Mucosa of rectum (tissue), 2 donors: ENCODE measurements around the gene MYH9.

Source experiments
- H3K27ac ChIP-seq, 2 donors: one replicate each; pipeline ENCODE4 v1.7.0; 2013; ENCODE audit warnings: inconsistent platforms in 2 of 2, low read depth in 2 of 2, low read length in 2 of 2
- H3K27me3 ChIP-seq, 2 donors: one replicate each; pipeline ENCODE4 v1.7.0; 2013; ENCODE audit warnings: low read length in 2 of 2; ENCODE audit not compliant: control insufficient read depth in 2 of 2, insufficient read depth in 2 of 2
- H3K36me3 ChIP-seq, 2 donors: one replicate each; pipeline ENCODE4 v1.7.0; 2013; ENCODE audit warnings: low read length in 2 of 2; ENCODE audit not compliant: control insufficient read depth in 2 of 2, insufficient read depth in 2 of 2
- H3K4me1 ChIP-seq, 2 donors: one replicate each; pipeline ENCODE4 v1.7.0; 2013; ENCODE audit warnings: low read length in 2 of 2, mild to moderate bottlenecking in 1 of 2; ENCODE audit not compliant: control insufficient read depth in 2 of 2, insufficient read depth in 2 of 2
- H3K4me3 ChIP-seq, 2 donors: one replicate each; pipeline ENCODE4 v1.7.0; 2013; ENCODE audit warnings: low read length in 2 of 2
- H3K9ac ChIP-seq, 2 donors: one replicate each; pipeline ENCODE4 v1.7.0; 2013; ENCODE audit warnings: low read length in 2 of 2, low read depth in 1 of 2, mild to moderate bottlenecking in 1 of 2
- H3K9me3 ChIP-seq, 2 donors: one replicate each; pipeline ENCODE4 v1.7.0; 2013; ENCODE audit warnings: low read length in 2 of 2; ENCODE audit not compliant: control insufficient read depth in 2 of 2
- donor health status: healthy.
- donor health status: Normal muscosa, but diverticular disease.

Gene MYH9

DNA sequence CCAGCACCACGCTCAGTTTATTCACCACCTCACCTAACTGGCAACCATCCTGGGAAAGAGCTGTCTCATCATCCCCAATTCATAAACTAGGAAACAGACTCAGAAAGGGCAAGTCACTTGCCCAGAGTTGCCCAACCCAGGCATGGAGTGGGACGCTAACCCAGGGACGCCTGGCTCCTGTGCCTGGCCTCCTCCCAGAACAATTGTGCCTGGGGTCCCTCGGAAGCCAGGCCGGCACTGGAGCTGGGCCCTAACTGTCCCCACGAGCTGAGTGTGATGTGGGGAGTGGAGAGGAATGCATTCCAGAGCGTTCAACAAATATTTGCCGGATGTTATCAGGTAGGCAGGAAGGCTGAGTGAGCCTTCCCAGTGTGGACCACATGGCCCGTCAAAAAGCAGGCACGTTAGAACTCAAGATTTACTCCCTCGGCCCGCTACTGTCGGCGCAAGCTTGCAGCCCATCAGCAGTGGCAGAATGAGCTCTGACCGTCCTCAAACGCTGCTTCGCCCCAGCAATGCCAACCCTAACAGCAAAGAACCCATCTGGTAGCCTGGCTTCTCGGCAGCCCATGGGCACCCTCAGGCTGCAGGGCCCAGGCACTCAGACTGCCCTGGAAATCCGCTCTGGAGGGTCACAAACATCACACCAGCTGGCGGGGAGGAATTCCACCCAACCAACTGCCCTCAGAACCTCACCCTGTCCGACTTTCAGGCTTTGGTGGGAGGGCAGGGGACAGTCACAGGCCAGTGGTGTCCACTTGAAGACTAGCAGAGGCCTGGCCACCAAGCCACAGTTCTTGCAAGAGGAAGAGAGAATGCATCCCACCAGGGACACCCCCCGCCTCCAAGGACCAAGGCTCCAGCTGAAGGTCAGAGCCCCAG is 35.6 kb downstream of the MYH9 start:
- Histone ChIP-seq H3K9me3 (no peaks in the 10 kb centered on the region), H3K27ac (peak overlapping the region; percentile 72 to 79), H3K27me3 (no peaks in the 10 kb centered on the region), H3K4me3 (peak overlapping the region in 1 of 2 donors; percentile 20), H3K4me1 (peaks cover 39 to 50% of the 10 kb centered on the region in 2 donors), H3K9ac (peak overlapping the region; percentile 26 to 45), H3K36me3 (peaks cover 5 to 29% of the 10 kb centered on the region in 2 donors)

- no peaks in the 10 kb centered on the region for H3K9me3 ChIP-seq
- peaks cover 5 to 33% of the 10 kb centered on the region in 2 donors for H3K36me3 ChIP-seq
- no peaks in the 10 kb centered on the region for H3K27me3 ChIP-seq
- peak overlapping the region in 1 of 2 donors; percentile 12 for H3K9ac ChIP-seq
- H3K4me3 ChIP-seq, result no peak overlapping the region
- H3K4me1 ChIP-seq, result peaks cover 34 to 41% of the 10 kb centered on the region in 2 donors
- H3K27ac ChIP-seq, result peak overlapping the region; percentile 72 to 79
Measured at GRCh38 chr22:36350751-36351594, 36.8 kb downstream of the MYH9 start.

GRCh38 chr22:36349726-36350125 is 38.0 kb downstream of the MYH9 start:
- no peaks in the 10 kb centered on the region for H3K27me3 ChIP-seq
- H3K9ac ChIP-seq, result no peak overlapping the region
- peaks cover 12 to 33% of the 10 kb centered on the region in 2 donors for H3K36me3 ChIP-seq
- H3K4me1 ChIP-seq, result peaks cover 33 to 35% of the 10 kb centered on the region in 2 donors
- H3K9me3 ChIP-seq, result no peaks in the 10 kb centered on the region
- H3K4me3 ChIP-seq, result no peak overlapping the region
- H3K27ac ChIP-seq, result peak overlapping the region in 1 of 2 donors; percentile 4

- Histone ChIP-seq H3K9ac (no peak overlapping the region), H3K36me3 (peaks cover 20 to 43% of the 10 kb centered on the region in 2 donors), H3K4me3 (no peak overlapping the region), H3K27me3 (no peaks in the 10 kb centered on the region), H3K4me1 (peaks cover 42% of the 10 kb centered on the region in 2 donors), H3K9me3 (no peaks in the 10 kb centered on the region), H3K27ac (no peak overlapping the region)
Measured at GRCh38 chr22:36348760-36349159, 39.0 kb downstream of the MYH9 start.

DNA sequence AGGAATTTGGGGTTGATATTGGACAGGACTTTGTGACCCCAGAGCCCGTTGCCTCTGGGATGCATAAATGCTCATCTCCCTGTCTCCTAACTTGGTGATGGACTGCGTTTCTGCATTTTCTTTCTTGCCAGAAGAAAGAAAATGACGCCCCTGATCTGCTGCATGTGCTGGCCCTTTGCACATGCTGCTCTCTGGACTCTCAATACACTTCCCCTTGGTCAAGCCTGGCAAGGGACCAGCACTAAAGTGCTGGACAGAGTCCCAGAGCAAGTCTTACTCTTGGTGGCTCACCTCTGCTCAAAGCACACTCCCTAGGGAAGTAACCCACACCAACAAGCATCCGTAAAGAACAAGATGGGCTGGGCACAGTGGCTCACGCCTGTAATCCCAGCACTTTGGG is 40.7 kb downstream of the MYH9 start:
- Histone ChIP-seq H3K4me1 (peaks cover 34% of the 10 kb centered on the region in 2 donors), H3K9ac (no peak overlapping the region), H3K36me3 (peaks cover 28 to 54% of the 10 kb centered on the region in 2 donors), H3K27me3 (no peaks in the 10 kb centered on the region), H3K4me3 (no peak overlapping the region), H3K27ac (peak overlapping the region in 1 of 2 donors; percentile 23), H3K9me3 (no peaks in the 10 kb centered on the region)

GRCh38 chr22:36344106-36344827 is 43.5 kb downstream of the MYH9 start:
- H3K36me3 ChIP-seq, result peaks cover 53 to 70% of the 10 kb centered on the region in 2 donors
- H3K9ac ChIP-seq, result no peak overlapping the region
- peak overlapping the region in 1 of 2 donors; percentile 43 for H3K27ac ChIP-seq
- no peaks in the 10 kb centered on the region for H3K27me3 ChIP-seq
- no peak overlapping the region for H3K4me3 ChIP-seq
- no peaks in the 10 kb centered on the region for H3K9me3 ChIP-seq
- H3K4me1 ChIP-seq, result peaks cover 19% of the 10 kb centered on the region in 2 donors

GRCh38 chr22:36343720-36344105 is 44.1 kb downstream of the MYH9 start:
- H3K27ac ChIP-seq, result peak overlapping the region; percentile 1 to 43
- no peaks in the 10 kb centered on the region for H3K9me3 ChIP-seq
- peaks cover 19 to 24% of the 10 kb centered on the region in 2 donors for H3K4me1 ChIP-seq
- H3K27me3 ChIP-seq, result no peaks in the 10 kb centered on the region
- no peak overlapping the region for H3K4me3 ChIP-seq
- H3K36me3 ChIP-seq, result peaks cover 58 to 76% of the 10 kb centered on the region in 2 donors
- H3K9ac ChIP-seq, result no peak overlapping the region

- Histone ChIP-seq H3K27me3 (no peaks in the 10 kb centered on the region), H3K9ac (no peak overlapping the region), H3K9me3 (no peaks in the 10 kb centered on the region), H3K4me3 (no peak overlapping the region), H3K27ac (peak overlapping the region; percentile 1 to 43), H3K4me1 (peaks cover 19 to 25% of the 10 kb centered on the region in 2 donors), H3K36me3 (peaks cover 60 to 80% of the 10 kb centered on the region in 2 donors)
Measured at GRCh38 chr22:36343070-36343719, 44.6 kb downstream of the MYH9 start.

GRCh38 chr22:36341640-36342041 is 46.1 kb downstream of the MYH9 start:
- Histone ChIP-seq H3K36me3 (peaks cover 68 to 86% of the 10 kb centered on the region in 2 donors), H3K27ac (no peak overlapping the region), H3K9me3 (no peaks in the 10 kb centered on the region), H3K4me3 (no peak overlapping the region), H3K9ac (no peak overlapping the region), H3K27me3 (no peaks in the 10 kb centered on the region), H3K4me1 (peaks cover 23 to 34% of the 10 kb centered on the region in 2 donors)
